HG03558 (cell line): ENCODE results near the gene DNAH6.
A peak's percentile ranks its signal among the peaks of the same experiment; 100 is the strongest.

Source experiments
- ATAC-seq: cut with Tn5 transposase; IDR thresholded peaks from one replicate; pipeline ENCODE4 v1.9.1; 2021; ENCODE audit warnings: moderate number of reproducible peaks; ENCODE audit not compliant: unreplicated experiment; ENCODE audit errors: extremely low read depth

Gene DNAH6

DNA sequence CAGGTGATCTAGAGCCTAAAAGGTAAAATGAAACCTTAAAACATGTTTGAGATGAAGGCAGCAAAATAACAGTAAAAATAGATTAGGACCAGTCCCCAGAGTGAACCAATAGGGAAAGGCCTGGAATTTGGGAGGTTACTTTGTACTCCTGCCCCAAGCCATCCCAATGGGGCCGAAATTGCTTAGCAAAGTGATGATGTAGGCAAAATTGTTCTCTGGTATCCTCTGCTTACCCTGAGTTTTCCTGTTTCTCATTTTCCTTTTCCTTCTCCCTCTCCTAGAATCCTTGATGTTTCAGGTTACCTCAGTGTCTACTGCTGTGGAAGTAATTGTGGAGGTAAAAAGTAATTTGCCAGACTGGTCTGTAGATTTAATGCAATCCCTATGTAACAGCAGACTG is 271.7 kb downstream of the DNAH6 start:
- ATAC-seq, result no peak

DNA sequence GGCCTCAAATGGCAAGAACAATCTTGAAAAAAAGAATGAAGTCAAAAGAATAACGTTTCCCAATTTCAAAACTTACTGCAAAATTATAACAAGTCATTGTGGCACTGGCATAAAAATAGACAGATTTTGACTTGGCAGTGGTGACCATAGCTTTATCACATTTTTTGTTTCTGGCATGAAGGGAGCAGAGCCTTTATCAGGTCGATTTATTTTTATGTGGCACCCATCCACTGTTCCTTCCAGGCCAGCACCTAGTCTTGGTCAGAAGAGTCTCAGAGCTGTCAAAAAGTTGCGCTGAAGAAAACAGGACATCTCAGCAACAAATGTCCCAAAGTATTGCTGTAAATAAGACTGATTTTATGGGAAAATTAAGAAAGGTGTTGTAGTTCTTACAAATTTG is 272.2 kb downstream of the DNAH6 start:
- no peak for ATAC-seq

DNA sequence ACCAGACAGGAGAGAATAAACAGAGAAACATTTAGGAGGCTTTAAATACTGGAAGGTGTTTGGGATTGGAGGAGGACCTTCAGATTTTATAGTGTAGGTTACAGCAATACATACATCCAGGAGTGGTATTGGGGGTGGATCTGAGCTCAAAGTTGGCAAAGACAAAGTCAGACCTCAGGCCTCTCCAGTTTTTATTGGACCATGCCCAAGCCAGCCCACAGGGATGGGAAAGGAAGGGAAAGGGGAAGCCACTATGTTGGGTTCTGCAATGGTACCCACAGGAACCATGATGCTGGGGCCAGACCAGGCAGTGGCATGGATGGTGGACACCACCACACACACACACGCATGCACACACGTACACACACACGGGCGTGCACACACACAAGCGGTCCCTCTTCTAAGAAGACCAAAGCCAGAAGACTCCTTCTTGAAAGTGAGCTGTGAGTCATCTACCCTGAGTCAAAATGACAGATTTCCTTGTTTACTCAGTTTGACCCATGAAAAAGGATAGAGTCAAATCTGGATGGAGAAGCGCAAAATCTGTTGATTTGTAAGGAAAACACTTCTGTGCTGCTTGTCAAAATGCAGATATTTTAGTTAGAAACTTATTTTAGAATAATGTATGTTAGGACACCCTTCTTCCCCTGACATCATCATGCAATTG is 276.7 kb downstream of the DNAH6 start:
- ATAC-seq, result no peak

DNA sequence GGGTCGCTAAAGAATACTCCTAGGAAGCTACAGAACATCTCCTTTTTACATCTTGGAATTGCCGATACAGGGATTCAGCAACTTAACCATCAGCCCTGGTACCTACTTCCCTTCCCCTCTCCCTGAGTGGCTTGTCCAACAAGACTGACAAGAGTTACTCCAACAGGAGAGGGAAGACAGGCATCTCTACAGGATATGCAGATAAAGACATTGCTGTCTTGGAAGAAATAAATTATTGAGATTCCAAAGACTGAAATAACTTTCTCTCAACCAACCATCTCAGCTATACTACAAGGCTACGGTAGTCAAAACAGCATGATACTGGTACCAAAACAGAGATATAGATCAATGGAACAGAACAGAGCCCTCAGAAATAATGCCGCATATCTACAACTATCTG is 277.3 kb downstream of the DNAH6 start:
- no peak for ATAC-seq

DNA sequence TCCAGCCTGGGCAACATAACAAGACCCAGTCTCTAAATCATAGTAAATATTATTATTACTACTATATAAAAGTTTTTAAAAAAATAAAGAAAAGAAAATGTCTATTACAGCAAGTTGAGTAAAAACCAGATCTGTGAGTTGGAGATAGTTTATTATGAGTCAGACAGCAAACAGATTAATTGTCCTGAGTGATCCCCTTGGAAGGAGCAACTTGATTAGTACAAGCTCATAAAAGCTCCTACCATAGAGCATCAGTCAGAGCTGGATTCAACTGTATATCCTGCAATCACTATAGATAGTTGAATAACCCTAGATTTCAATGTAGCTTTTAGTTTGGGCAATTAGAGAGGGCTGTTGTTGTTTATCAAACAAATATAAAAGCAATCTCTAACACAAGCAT is 280.5 kb downstream of the DNAH6 start:
- no peak for ATAC-seq

DNA sequence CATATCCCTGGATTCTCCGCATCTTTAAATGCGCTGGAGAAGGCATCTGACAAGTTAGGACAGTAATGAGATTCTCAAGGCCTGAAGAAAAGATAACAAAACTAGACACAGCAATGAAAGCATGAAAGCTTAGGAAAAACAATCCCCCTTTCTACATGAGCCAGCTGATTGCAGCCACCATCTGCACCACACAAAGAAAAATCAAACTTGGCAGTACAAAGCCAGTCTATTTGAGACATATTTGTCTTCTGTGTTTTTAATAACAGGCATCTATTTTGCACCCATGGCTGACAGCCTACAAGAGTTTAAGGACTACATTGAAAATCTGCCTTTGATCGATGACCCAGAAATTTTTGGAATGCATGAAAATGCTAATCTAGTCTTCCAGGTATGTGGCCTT is 281.0 kb downstream of the DNAH6 start:
- no peak for ATAC-seq

DNA sequence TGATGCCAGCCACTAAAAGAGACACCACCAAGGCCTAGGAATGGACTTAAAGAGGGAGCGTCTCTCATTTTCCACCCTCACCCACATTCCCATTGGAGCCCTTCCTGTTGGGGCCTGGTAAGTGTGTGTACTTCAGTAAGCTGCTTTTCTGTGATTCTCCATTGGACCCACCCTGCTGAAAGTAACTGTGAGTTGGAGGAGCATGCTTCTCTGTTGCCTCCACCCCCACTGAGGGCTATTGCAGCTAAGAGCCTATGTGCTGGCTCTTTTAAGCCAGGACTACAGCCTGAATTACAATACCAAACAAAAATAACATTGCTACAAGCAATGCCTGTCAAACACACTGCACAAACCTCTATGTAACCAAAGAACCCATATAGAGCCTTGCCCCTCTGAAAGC is 283.5 kb downstream of the DNAH6 start:
- peak; percentile 19 for ATAC-seq

DNA sequence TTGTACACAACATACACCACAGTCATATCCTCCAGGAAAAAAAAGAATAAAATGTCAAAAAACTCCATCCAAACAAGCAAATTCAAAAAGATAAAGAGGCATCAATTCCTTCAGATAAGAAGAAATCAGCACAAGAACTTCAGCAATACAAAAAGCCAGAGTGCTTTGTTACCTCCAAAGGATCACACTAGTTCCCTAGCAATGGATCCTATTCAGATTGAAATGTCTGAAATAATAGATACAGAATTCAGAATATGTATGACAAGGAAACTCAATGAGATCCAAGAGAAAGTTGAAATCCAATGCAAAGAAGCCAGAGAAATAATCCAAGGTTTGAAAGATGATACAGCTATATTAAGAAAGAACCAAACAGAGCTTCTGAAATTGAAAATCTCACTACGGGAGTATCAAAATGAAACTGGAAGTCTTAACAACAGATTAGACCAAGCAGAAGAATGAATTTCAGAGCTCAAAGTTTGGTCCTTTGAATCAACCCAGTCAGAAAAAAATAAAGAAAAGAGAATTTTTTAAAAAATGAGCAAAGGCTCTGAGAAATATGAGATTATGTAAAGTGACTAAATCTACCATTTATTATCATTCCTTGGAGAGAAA is 284.0 kb downstream of the DNAH6 start:
- ATAC-seq, result peak; percentile 86

DNA sequence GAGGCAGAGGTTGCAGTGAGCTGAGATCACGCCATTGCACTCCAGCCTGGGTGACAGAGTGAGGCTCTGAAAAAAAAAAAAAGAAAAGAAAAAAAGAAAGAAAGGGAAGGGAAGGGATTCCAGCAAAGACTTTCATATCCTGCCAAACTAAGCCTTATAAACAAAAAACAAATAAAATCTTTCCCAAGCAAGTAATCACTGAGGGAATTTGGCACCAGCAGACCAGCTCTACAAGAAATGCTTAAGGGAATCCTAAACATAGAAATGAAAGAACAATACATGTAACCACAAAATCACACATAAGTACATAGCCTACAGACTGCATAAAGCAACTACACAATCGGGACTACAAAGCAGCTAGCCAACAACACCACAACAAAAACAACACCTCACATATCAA is 285.5 kb downstream of the DNAH6 start:
- no peak for ATAC-seq

DNA sequence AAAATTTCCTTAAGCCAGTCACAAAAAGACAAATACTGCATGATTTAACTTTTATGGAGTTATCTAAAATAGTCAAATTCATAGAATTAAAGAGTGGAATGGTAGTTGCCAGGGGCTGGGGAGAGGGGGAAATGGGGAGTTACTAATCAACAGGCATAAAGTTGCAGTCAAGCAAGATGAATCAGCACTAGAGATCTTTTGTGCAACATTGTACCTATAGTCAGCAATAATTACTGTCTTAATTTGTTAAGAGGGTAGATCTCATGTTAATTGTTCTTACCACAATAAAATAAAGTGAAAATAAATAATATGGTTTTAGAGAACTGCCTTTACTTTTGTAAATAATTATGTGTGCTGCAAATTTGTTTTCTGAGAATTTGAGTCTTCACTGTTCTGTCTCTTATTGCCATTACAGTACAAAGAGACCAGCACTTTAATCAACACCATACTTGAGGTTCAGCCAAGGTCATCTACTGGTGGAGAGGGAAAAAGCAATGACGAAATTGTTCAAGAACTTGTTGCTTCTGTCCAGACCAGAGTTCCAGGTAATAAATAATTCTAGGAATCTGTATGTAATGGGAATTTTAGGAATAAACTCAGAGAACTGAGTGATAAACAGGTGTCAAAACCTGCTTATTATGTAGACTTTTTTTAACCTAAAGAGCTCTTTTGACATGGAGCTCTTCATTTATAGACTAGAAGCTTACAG is 289.1 kb downstream of the DNAH6 start:
- no peak for ATAC-seq

DNA sequence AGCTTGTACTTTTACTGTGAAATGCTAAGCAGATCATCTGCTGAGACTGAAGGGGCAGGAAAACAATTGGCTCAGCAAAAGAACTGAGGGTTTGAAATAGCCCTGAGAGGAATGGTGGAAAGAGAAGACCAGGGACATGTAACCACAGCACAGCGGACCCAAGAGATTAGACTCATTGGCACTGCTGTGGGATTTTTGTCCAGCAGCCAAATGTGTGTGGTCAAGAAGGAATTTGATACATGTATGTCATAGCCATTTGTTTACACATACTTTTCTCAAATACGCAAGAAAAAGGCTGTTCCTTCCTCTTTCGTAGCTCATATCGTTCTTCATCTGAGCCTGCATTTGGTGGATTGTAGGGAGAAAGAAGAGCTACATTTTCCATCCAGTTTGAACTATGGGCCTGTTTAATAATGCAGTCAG is 290.8 kb downstream of the DNAH6 start:
- ATAC-seq, result no peak

DNA sequence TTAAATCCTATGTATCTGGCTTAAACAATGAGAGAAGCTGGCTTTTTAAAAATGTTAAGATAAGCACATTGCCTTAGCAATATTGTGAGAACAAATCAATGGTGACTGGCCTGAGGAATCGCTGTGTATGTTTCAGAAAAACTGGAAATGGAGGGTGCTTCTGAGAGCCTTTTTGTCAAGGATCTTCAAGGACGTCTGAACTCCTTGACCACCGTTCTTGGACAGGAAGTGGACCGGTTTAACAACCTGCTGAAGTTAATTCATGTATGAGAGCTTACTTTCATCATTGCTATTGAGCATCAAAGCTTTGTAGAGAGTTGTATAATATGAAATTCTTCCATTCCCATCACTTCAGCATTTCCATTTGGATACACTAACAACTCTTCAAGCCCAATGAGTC is 292.0 kb downstream of the DNAH6 start:
- no peak for ATAC-seq

DNA sequence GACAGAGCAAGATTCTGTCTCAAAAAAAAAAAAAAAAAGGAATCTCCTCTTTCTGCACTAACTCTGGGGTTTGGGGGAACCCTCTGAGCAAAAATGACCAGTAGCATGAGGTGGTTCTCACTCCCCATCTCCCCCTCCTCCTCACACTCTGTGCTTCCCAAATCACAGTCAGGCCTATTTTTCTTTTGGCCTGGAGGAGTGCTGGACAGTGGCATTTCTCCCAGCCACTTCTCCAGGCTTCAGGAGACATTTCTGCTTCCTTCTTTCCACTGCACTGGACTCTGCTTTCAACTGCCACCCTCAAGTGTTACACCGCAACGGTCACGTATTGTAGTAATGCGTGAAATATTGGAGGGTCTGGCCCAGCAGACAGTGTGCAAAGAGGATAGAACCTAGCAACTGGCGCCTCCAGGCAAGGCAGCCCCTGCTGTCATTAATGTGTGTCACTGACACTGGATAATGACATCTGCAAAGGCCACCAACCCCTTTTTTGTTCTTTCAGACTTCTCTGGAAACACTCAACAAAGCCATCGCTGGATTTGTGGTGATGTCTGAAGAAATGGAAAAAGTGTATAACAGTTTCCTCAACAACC is 295.6 kb downstream of the DNAH6 start:
- no peak for ATAC-seq

DNA sequence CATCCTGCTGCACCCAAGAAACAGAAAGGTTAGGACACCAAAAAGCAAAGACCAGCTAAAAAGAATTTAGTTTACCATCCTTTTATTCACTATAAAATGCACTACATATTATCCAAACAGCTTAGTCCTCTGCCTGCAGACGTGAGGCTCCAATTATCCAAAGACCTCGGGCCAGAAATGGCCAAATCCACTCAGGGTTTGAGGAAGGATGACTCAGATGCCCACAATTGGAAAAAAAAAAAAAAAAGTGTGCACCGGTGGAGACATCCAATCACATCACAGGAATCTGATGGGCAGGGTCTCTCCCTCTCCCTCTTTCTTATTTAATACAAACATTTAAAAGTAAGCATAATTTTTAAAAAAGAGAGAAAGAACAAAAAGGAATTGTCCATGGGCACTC is 298.8 kb downstream of the DNAH6 start:
- ATAC-seq, result no peak

DNA sequence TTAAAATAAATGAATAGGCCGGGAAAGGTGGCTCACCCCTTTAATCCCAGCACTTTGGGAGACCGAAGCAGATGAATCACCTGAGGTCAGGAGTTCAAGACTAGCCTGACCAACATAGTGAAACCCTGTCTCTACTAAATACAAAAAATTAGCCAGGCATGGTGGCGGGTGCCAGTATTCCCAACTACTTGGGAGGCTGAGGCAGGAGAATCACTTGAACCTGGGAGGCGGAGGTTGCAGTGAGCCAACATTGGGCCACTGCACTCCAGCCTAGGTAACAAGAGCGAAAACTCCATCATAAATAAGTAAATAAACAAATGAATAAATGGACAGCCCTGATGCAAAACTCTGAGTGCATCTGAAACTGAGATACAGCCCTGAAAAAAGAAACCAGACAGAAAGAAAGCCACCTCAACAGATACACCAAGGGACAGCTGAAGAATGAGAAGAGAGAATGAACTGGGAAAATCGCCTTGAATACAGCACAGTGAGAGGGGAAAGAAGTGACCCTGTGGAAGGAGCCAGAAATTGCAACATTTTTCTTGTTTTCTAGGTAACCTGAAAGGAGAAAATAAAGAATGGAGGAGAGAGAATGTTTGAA is 300.2 kb downstream of the DNAH6 start:
- ATAC-seq, result peak; percentile 58

DNA sequence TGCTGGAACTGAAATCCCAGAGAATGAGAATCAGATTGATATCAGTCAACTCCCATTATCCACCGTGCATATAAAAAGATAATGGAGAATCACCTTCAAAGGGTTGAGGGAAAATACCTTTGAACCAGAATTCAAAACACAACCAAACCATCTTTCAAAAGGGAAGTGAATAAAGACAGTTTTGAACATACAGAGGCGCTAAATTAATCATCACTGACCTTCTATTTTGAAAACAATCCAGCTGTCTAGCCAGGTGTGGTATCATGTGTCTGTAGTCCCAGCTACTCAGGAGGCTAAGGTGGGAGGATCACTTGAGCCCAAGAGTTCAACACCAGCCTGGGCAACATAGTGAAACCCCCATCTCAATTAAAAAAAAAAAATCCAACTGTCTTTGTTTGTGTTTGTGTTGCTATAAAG is 300.9 kb downstream of the DNAH6 start:
- peak; percentile 92 for ATAC-seq

DNA sequence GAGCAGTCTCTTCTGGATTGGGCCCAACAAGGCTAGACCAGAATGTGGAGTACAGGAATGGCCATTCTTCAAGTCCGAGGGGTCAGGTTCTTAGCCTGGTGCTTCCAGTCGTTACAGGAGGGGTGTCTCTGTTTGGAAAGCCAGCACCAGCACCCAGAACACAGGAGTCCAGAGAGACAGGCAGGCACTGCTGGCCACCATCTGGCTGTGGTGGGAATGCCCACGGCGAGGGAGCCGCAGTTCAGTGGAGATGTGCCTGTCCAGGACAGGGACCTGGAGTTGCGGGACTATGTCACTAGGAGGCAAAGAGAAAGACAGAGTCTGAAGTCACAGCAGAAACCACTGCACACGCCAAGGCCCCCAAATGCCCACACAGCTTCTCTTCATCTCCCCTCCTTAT is 305.5 kb downstream of the DNAH6 start:
- ATAC-seq, result no peak

DNA sequence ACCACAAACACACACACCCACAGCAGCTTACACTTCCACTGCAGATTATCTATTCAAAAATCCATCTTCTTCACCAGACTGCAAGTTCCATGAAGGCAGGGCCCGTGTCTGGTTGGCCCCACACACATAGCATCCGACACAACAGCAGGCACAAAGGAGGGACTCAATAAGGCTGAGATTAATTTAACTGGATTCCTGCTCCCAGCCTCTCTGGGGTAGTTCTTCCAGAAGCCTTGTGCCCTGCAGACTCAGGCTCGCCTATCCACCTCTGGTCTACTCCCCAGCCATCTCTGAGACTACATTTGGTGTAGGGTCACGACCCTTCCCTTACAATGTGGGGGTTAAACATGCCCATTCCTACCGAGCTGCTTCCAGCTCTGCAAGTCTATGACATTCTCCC is 306.9 kb downstream of the DNAH6 start:
- no peak for ATAC-seq

DNA sequence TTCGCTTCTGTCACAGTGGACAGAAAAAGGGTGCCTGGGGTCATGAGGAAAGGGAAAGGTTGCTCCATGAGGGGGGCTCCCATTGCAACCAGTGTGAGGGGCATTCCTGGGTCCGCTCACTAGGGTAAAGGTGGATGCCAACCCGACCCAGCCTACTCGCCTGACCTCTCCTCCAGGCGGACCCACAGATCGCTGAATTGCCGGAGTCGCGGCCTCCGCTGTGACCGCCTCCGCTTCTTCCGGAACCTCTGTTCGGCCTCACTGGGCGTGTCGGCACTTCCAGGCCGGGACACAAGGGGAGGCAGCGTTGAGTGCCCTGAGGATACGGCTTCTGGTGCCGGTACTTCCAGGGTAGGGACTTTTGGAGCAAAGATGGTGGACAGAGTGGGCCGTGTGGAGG is 307.5 kb downstream of the DNAH6 start:
- no peak for ATAC-seq

DNA sequence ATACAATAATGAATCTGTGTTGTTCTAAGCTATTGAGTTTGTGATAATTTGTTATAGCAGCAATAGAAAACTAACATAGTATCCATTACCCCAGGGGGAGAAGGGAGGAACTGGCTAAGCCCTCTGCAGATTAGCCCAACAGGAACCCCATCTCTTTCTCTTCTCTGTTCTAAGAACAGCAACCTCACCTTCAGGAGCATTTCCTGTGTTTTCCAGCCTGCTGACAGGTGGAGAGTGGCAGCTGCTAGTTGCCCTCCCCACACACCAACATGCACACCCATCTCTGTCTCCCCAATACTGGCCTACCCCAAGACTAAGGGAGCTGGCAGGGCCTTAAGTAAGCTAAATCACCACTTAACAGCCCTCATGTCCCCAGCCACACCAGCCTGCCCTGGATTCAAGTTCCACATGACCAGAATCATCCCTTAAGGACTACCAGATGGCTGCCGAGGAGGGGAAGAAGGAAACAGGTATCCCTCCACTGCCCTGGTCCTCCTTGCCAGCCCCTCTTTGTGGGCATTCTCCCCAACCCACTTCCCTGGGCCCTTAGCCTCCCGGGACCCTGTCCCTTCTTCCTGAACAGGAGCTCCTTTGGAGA is 311.8 kb downstream of the DNAH6 start:
- no peak for ATAC-seq

DNA sequence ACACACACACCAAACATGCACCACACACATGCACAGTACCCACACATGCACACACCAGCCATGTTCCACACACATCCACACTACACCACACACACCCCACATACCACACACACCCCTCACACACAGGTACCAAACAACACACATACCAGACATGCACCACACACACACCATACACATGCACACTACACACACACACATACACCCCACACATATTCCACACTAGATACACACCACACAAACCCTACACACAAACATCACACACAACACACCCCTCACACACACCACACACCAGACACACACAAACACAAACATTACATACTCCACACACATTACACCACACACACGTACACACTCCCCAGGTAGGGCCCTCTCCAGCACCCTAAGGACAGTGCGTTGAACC is 313.4 kb downstream of the DNAH6 start:
- ATAC-seq, result no peak
